ENCODE data around the gene SVIL. TPM values are rescaled to one million over a fixed set of nuclear protein-coding genes. Genes with fewer than 3 reads are reported as not detected.

SVIL gene
- total RNA-seq, 1 experiment from 2014 or later: 15.3 TPM

DNA sequence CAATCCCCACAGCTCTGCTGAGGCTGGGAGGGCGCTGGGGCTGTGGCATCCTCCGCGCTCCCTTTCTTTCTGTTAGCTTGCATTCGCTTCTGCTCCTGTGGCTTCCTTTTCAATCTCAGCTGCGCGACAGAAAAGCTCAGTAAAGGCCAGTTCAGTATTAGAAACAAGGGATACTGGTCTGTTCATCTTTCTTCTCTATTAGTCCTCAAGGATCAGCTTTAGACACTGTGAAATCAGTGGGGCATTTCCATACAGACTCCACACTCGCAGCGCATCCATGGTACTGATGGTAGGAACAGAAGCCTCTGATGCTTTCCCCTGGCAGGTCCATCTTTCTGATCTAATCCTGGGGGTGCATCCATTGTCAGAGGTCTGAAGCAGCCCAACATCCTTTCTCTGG, 182.2 kb downstream of the SVIL start:
- no peaks in the 10 kb centered on the region for H3K27me3 ChIP-seq (ENCODE audit: insufficient read depth, low read length)
- peaks cover 0 to 4% (median 0%) of the 10 kb centered on the region in 3 experiments; a peak in 2 of 7 replicates for H3K36me3 Mint-ChIP-seq (ENCODE audit: insufficient read depth in 1 of 3, low read depth in 3 of 3)
- no peak overlapping the region for H2AFZ ChIP-seq (ENCODE audit: low read length)
- H3K27ac ChIP-seq (ENCODE audit: insufficient read length, low read depth, low read length): no peak overlapping the region
- no peak for DNase-seq
- H3K27me3 Mint-ChIP-seq (ENCODE audit: low read depth): no peaks in the 10 kb centered on the region
- TF ChIP-seq, protein P1, sequence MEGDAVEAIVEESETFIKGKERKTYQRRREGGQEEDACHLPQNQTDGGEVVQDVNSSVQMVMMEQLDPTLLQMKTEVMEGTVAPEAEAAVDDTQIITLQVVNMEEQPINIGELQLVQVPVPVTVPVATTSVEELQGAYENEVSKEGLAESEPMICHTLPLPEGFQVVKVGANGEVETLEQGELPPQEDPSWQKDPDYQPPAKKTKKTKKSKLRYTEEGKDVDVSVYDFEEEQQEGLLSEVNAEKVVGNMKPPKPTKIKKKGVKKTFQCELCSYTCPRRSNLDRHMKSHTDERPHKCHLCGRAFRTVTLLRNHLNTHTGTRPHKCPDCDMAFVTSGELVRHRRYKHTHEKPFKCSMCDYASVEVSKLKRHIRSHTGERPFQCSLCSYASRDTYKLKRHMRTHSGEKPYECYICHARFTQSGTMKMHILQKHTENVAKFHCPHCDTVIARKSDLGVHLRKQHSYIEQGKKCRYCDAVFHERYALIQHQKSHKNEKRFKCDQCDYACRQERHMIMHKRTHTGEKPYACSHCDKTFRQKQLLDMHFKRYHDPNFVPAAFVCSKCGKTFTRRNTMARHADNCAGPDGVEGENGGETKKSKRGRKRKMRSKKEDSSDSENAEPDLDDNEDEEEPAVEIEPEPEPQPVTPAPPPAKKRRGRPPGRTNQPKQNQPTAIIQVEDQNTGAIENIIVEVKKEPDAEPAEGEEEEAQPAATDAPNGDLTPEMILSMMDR (conservative IDR thresholded peaks at IDR 0.05): no peak
- H3K4me3 Mint-ChIP-seq: no peak overlapping the region
- H3K23me2 ChIP-seq (ENCODE audit: insufficient read length, low read depth, low read length, poor library complexity, severe bottlenecking): no peaks in the 10 kb centered on the region
- no peaks in the 10 kb centered on the region for H4K20me1 ChIP-seq (ENCODE audit: control insufficient read depth, insufficient read depth, insufficient read length)
- no peaks in the 10 kb centered on the region for H3K9me3 Mint-ChIP-seq
- no peak overlapping the region for H2BK5ac ChIP-seq (ENCODE audit: insufficient read length, low read length)
- no peaks in the 10 kb centered on the region for H3K9me3 ChIP-seq (ENCODE audit: control insufficient read depth, low read depth, low read length)
- H4K91ac ChIP-seq (ENCODE audit: insufficient read length, low read depth, low read length): no peak overlapping the region
- H3K4me1 Mint-ChIP-seq: peaks cover 7 to 11% of the 10 kb centered on the region in 2 experiments; a peak in 2 of 4 replicates
- H3T11ph ChIP-seq (ENCODE audit: low read length): no peak overlapping the region
- no peak overlapping the region for H3K4ac ChIP-seq (ENCODE audit: low read depth, low read length)
- H3K27ac Mint-ChIP-seq: no peak overlapping the region; a peak in 1 of 7 replicates
- no peak overlapping the region for H2BK120ac ChIP-seq (ENCODE audit: low read depth, low read length, poor library complexity, severe bottlenecking)
- H2BK15ac ChIP-seq (ENCODE audit: low read depth, low read length): no peak overlapping the region
- no CpG with 5 or more reads among the region's 8 CpGs for WGBS (ENCODE audit: extremely low coverage, insufficient read length, low lambda C conversion rate)
- H4K8ac ChIP-seq (replicated peaks; ENCODE audit: insufficient read length, low read depth, low read length): no peak overlapping the region
- no peak overlapping the region for H3K23ac ChIP-seq (ENCODE audit: insufficient read length, low read depth, low read length)
- no peaks in the 10 kb centered on the region for H3K79me2 ChIP-seq (ENCODE audit: insufficient read depth, low read length)
- H3K14ac ChIP-seq (ENCODE audit: insufficient read depth, low read length): no peak overlapping the region
- no peak overlapping the region for H2BK20ac ChIP-seq (ENCODE audit: low read depth, low read length, poor library complexity, severe bottlenecking)
- no peaks in the 10 kb centered on the region for H3K4me1 ChIP-seq (ENCODE audit: insufficient read depth, low read length)
- H2AK5ac ChIP-seq (ENCODE audit: insufficient read length, low read length): no peak overlapping the region
- no peaks in the 10 kb centered on the region for H3K79me1 ChIP-seq (ENCODE audit: insufficient read depth, low read depth, low read length, poor library complexity, severe bottlenecking)
- H3K9ac ChIP-seq (ENCODE audit: extremely low read depth, insufficient read length, low read length): no peak overlapping the region
- H3K56ac ChIP-seq (ENCODE audit: insufficient read length, low read depth, low read length): no peak overlapping the region
- no peak overlapping the region for H4K5ac ChIP-seq (ENCODE audit: insufficient read length, low read depth, low read length)
- no peak overlapping the region for H2BK12ac ChIP-seq (ENCODE audit: insufficient read length, low read depth, low read length)
- no peak overlapping the region for H3K18ac ChIP-seq (ENCODE audit: insufficient read length, low read depth, low read length)
- no peak overlapping the region for H3K4me2 ChIP-seq (ENCODE audit: insufficient read depth, insufficient read length, low read length)
